Osteoblast (primary cell): ENCODE results near the gene PRIM2. TPM values are rescaled to one million over a fixed set of nuclear protein-coding genes. Genes with fewer than 3 reads are reported as not detected.
"Not testable (repeated sequence)": the region's sequence is repeated elsewhere in the genome, so short reads cannot be mapped to it uniquely, and the experiment has no call there.

Experiments used
- DNase-seq: peaks from one replicate; pipeline ENCODE4 v3.0.0; 2011; ENCODE audit warnings: low spot score, mixed read lengths; ENCODE audit not compliant: insufficient read length; ENCODE audit errors: missing footprints
- H2AFZ ChIP-seq: 2 replicates; pipeline ENCODE4 v1.6.0; 2011; ENCODE audit warnings: mild to moderate bottlenecking, low read length
- H3K27ac ChIP-seq: 2 replicates; pipeline ENCODE4 v1.5.1; 2011; ENCODE audit warnings: mild to moderate bottlenecking, low read depth, low read length, moderate library complexity
- H3K27me3 ChIP-seq: 2 replicates; pipeline ENCODE4 v1.6.0; 2012; ENCODE audit warnings: mild to moderate bottlenecking, control low read depth, inconsistent platforms, low read length, moderate library complexity; ENCODE audit not compliant: insufficient read depth
- H3K36me3 ChIP-seq: 2 replicates; pipeline ENCODE4 v1.5.1; 2011; ENCODE audit warnings: mild to moderate bottlenecking, low read length, control low read depth, moderate library complexity; ENCODE audit not compliant: insufficient read depth
- H3K4me1 ChIP-seq: 2 replicates; pipeline ENCODE4 v1.5.1; 2011; ENCODE audit warnings: mild to moderate bottlenecking, low read length, control low read depth, moderate library complexity; ENCODE audit not compliant: insufficient read depth
- H3K4me2 ChIP-seq: 2 replicates; pipeline ENCODE4 v1.6.0; 2011; ENCODE audit warnings: mild to moderate bottlenecking, low read length; ENCODE audit not compliant: insufficient read depth
- H3K4me3 ChIP-seq: fragments of 200-600 bp; sonication (generic); 3 replicates; pipeline ENCODE4 v1.5.1; 2012; ENCODE audit warnings: mild to moderate bottlenecking, low read length, inconsistent platforms; ENCODE audit not compliant: insufficient read depth
- H3K79me2 ChIP-seq: 2 replicates; pipeline ENCODE4 v1.6.0; 2012; ENCODE audit warnings: mild to moderate bottlenecking, low read length, control low read depth, inconsistent platforms; ENCODE audit not compliant: insufficient read depth
- H3K9me3 ChIP-seq: 2 replicates; pipeline ENCODE4 v1.5.1; 2011; ENCODE audit warnings: low read depth, low read length, control low read depth
- H4K20me1 ChIP-seq: 2 replicates; pipeline ENCODE4 v1.6.0; 2012; ENCODE audit warnings: mild to moderate bottlenecking, low read length, control low read depth; ENCODE audit not compliant: insufficient read depth
- CTCF ChIP-seq: IDR thresholded peaks from 2 replicates; pipeline ENCODE4 v1.5.1; 2011; ENCODE audit warnings: mild to moderate bottlenecking, low read depth, low read length, moderate library complexity; ENCODE audit errors: extremely low read depth
- total RNA-seq: library from RNA; depleted of rRNA; stranded (reverse); fragments of >200 nt; gene quantifications from 2 replicates; pipeline ENCODE4 v1.2.3, GENCODE V29; 2012

Gene PRIM2
- total RNA-seq, 1 donor = 30.0 TPM

- H3K27me3 ChIP-seq = no peaks in the 10 kb centered on the region
- no peak overlapping the region for H3K4me3 ChIP-seq
- peak overlapping the region; percentile 37 for H3K27ac ChIP-seq
- no peak for DNase-seq
- H3K79me2 ChIP-seq = peaks cover 26% of the 10 kb centered on the region
- H3K4me1 ChIP-seq = peaks cover 35% of the 10 kb centered on the region
- no peak overlapping the region for H3K4me2 ChIP-seq
- H3K9me3 ChIP-seq = no peaks in the 10 kb centered on the region
- H2AFZ ChIP-seq = peak overlapping the region; percentile 37
- no peak for TF ChIP-seq CTCF
- H3K36me3 ChIP-seq = no peaks in the 10 kb centered on the region
- no peaks in the 10 kb centered on the region for H4K20me1 ChIP-seq
Observed at GRCh38 chr6:57469072-57469471, 151.6 kb downstream of the PRIM2 start.

GRCh38 chr6:57470148-57470547, 152.7 kb downstream of the PRIM2 start:
- H3K9me3 ChIP-seq, DNase-seq, H3K27me3 ChIP-seq, H3K27ac ChIP-seq, H3K4me3 ChIP-seq, H2AFZ ChIP-seq, H3K36me3 ChIP-seq, H3K4me2 ChIP-seq, H4K20me1 ChIP-seq: not testable (repeated sequence)
- peaks cover 43% of the 10 kb centered on the region for H3K4me1 ChIP-seq
- peaks cover 22% of the 10 kb centered on the region for H3K79me2 ChIP-seq

- H3K4me2 ChIP-seq, H3K36me3 ChIP-seq, H3K4me3 ChIP-seq, H3K27me3 ChIP-seq, H4K20me1 ChIP-seq, DNase-seq, H3K9me3 ChIP-seq, H2AFZ ChIP-seq: not testable (repeated sequence)
- peaks cover 18% of the 10 kb centered on the region for H3K79me2 ChIP-seq
- H3K4me1 ChIP-seq = peaks cover 54% of the 10 kb centered on the region
- H3K27ac ChIP-seq = peak overlapping the region; percentile 12
Observed at GRCh38 chr6:57471314-57471864, 154.0 kb downstream of the PRIM2 start.

GRCh38 chr6:57472861-57473362, 155.5 kb downstream of the PRIM2 start:
- peaks cover 54% of the 10 kb centered on the region for H3K4me1 ChIP-seq
- H2AFZ ChIP-seq, DNase-seq, H3K4me3 ChIP-seq, H3K9me3 ChIP-seq, H3K27me3 ChIP-seq, H3K36me3 ChIP-seq, H4K20me1 ChIP-seq: not testable (repeated sequence)
- H3K4me2 ChIP-seq = peak overlapping the region; percentile 52
- peaks cover 16% of the 10 kb centered on the region for H3K79me2 ChIP-seq
- peak overlapping the region; percentile 72 for H3K27ac ChIP-seq

- not testable (repeated sequence) for H2AFZ ChIP-seq, H3K9me3 ChIP-seq, H3K27me3 ChIP-seq, DNase-seq, H3K4me3 ChIP-seq, H3K36me3 ChIP-seq, H4K20me1 ChIP-seq
- H3K79me2 ChIP-seq = peaks cover 13% of the 10 kb centered on the region
- peaks cover 48% of the 10 kb centered on the region for H3K4me1 ChIP-seq
- H3K4me2 ChIP-seq = peak overlapping the region; percentile 42
- peak overlapping the region; percentile 75 for H3K27ac ChIP-seq
Observed at GRCh38 chr6:57474862-57475475, 157.5 kb downstream of the PRIM2 start.

GRCh38 chr6:57475656-57476055, 158.2 kb downstream of the PRIM2 start:
- Histone ChIP-seq H3K27ac (peak overlapping the region; percentile 75), H3K79me2 (peaks cover 14% of the 10 kb centered on the region), H3K4me1 (peaks cover 47% of the 10 kb centered on the region)
- H3K27me3 ChIP-seq, DNase-seq, H4K20me1 ChIP-seq, H3K4me3 ChIP-seq, H2AFZ ChIP-seq, H3K4me2 ChIP-seq, H3K36me3 ChIP-seq, H3K9me3 ChIP-seq: not testable (repeated sequence)

- not testable (repeated sequence) for H4K20me1 ChIP-seq, DNase-seq, H3K4me2 ChIP-seq, H3K27me3 ChIP-seq, H2AFZ ChIP-seq, H3K4me3 ChIP-seq, H3K27ac ChIP-seq, H3K9me3 ChIP-seq, H3K36me3 ChIP-seq
- peaks cover 10% of the 10 kb centered on the region for H3K4me1 ChIP-seq
- H3K79me2 ChIP-seq = peaks cover 28% of the 10 kb centered on the region
Observed at GRCh38 chr6:57480194-57480593, 162.8 kb downstream of the PRIM2 start.

- not testable (repeated sequence) for H3K36me3 ChIP-seq, H4K20me1 ChIP-seq, DNase-seq, H3K4me3 ChIP-seq, H3K27ac ChIP-seq, H3K4me2 ChIP-seq, H3K4me1 ChIP-seq, H3K9me3 ChIP-seq, H2AFZ ChIP-seq, H3K27me3 ChIP-seq
- H3K79me2 ChIP-seq = peaks cover 28% of the 10 kb centered on the region
Observed at GRCh38 chr6:57481121-57481520, 163.7 kb downstream of the PRIM2 start.
